HepG2 (cell line): ENCODE results near the gene STK10. TPM values are rescaled to one million over a fixed set of nuclear protein-coding genes. Genes with fewer than 3 reads are reported as not detected.

Experiments used
- HDAC2 ChIP-seq: sonication (generic); formaldehyde crosslinking; IDR thresholded peaks from 2 replicates; pipeline ENCODE4 v1.4.0; 2020; ENCODE audit warnings: missing genetic modification reagents
- HHEX ChIP-seq: IDR thresholded peaks from 2 replicates; pipeline ENCODE4 v1.6.1; 2016; ENCODE audit warnings: control low read depth
- JUN ChIP-seq: sonication (generic); formaldehyde crosslinking; IDR thresholded peaks from 2 replicates; pipeline ENCODE4 v1.4.0; 2020; ENCODE audit warnings: mild to moderate bottlenecking, missing genetic modification reagents
- KLF15 ChIP-seq: sonication (generic); formaldehyde crosslinking; IDR thresholded peaks from 2 replicates; pipeline ENCODE4 v1.8.1; 2023; ENCODE audit warnings: borderline replicate concordance, mild to moderate bottlenecking, inconsistent platforms, missing genetic modification reagents, mixed read lengths
- MAZ ChIP-seq, 2 experiments: sonication (generic) in 1 of 2; formaldehyde crosslinking in 1 of 2; IDR thresholded peaks; 2 replicates each; pipeline versions ENCODE4 v1.5.0 to v1.6.1; 2012 to 2020; ENCODE audit warnings: low read depth in 2 of 2, mild to moderate bottlenecking in 2 of 2, borderline replicate concordance in 1 of 2, improper control_type of control experiment in 1 of 2, low read length in 1 of 2, missing genetic modification reagents in 1 of 2, moderate library complexity in 1 of 2
- MIER3 ChIP-seq: IDR thresholded peaks from 2 replicates; pipeline ENCODE4 v1.6.1; 2016; ENCODE audit warnings: missing compliant biosample characterization, borderline replicate concordance
- NFYB ChIP-seq: sonication (generic); formaldehyde crosslinking; IDR thresholded peaks from 2 replicates; pipeline ENCODE4 v1.4.0; 2020; ENCODE audit warnings: missing genetic modification reagents
- NR3C1 ChIP-seq: sonication (generic); formaldehyde crosslinking; IDR thresholded peaks from 2 replicates; pipeline ENCODE4 v1.4.0; 2020; ENCODE audit warnings: missing genetic modification reagents
- PCBP2 ChIP-seq: fragments of 200-400 bp; formaldehyde crosslinking; optimal IDR thresholded peaks from 2 replicates; pipeline ENCODE3; 2018; ENCODE audit warnings: low read length, low read depth; ENCODE audit not compliant: poor library complexity, severe bottlenecking
- POGZ ChIP-seq: sonication (generic); formaldehyde crosslinking; IDR thresholded peaks from 2 replicates; pipeline ENCODE4 v1.4.0; 2020; ENCODE audit warnings: mild to moderate bottlenecking, missing genetic modification reagents
- SPEN ChIP-seq: sonication (generic); formaldehyde crosslinking; IDR thresholded peaks from 2 replicates; pipeline ENCODE4 v1.5.1; 2020; ENCODE audit warnings: low read depth, mild to moderate bottlenecking, missing genetic modification reagents
- ZFP36L1 ChIP-seq: sonication (generic); formaldehyde crosslinking; IDR thresholded peaks from 2 replicates; pipeline ENCODE4 v1.8.0; 2022; ENCODE audit warnings: mild to moderate bottlenecking, missing genetic modification reagents, moderate library complexity
- ZFP62 ChIP-seq: sonication (generic); formaldehyde crosslinking; IDR thresholded peaks from 2 replicates; pipeline ENCODE4 v1.4.0; 2020; ENCODE audit warnings: missing genetic modification reagents
- ZNF556 ChIP-seq: sonication (generic); formaldehyde crosslinking; IDR thresholded peaks from 2 replicates; pipeline ENCODE4 v1.4.0; 2020; ENCODE audit warnings: mild to moderate bottlenecking, missing genetic modification reagents, borderline replicate concordance
- ZNF75D ChIP-seq: sonication (generic); formaldehyde crosslinking; IDR thresholded peaks from 2 replicates; pipeline ENCODE4 v1.8.1; 2023; ENCODE audit warnings: missing genetic modification reagents, mild to moderate bottlenecking, borderline replicate concordance
- ZNF768 ChIP-seq: sonication (generic); formaldehyde crosslinking; IDR thresholded peaks from 2 replicates; pipeline ENCODE4 v1.4.0; 2020; ENCODE audit warnings: missing genetic modification reagents
- ZNF780A ChIP-seq: sonication (generic); formaldehyde crosslinking; IDR thresholded peaks from 2 replicates; pipeline ENCODE4 v1.8.0; 2022; ENCODE audit warnings: mild to moderate bottlenecking, missing genetic modification reagents, moderate library complexity
- ZNF790 ChIP-seq: sonication (generic); formaldehyde crosslinking; IDR thresholded peaks from 2 replicates; pipeline ENCODE4 v1.8.0; 2022; ENCODE audit warnings: missing genetic modification reagents, mild to moderate bottlenecking, borderline replicate concordance
- ZSCAN30 ChIP-seq: sonication (generic); formaldehyde crosslinking; IDR thresholded peaks from 2 replicates; pipeline ENCODE4 v1.5.0; 2020; ENCODE audit warnings: mild to moderate bottlenecking, missing genetic modification reagents
- ZSCAN31 ChIP-seq: sonication (generic); formaldehyde crosslinking; IDR thresholded peaks from 2 replicates; pipeline ENCODE4 v1.5.0; 2020; ENCODE audit warnings: low read depth, mild to moderate bottlenecking, missing genetic modification reagents
- polyA plus RNA-seq, 8 experiments: library from polyadenylated mRNA; depleted of rRNA in 3 of 8; stranded (reverse) in 7 of 8; unstranded in 1 of 8; fragments of >200 nt; fragmentation: Illumina TruSeq in 4 of 8; extraction: Trizol in 4 of 8; gene quantifications; 2 replicates each; pipeline versions ENCODE4 v1.2.1 to v1.2.3, GENCODE V29; 2011 to 2016; ENCODE audit warnings: low read depth in 4 of 8, missing spikeins in 1 of 8, mixed read lengths in 1 of 8; ENCODE audit not compliant: insufficient read depth in 1 of 8
- total RNA-seq, 5 experiments: library from RNA; depleted of rRNA; stranded (reverse); fragments of >200 nt; fragmentation: Illumina TruSeq; extraction: Trizol; gene quantifications; 2 replicates each; pipeline ENCODE4 v1.2.3, GENCODE V29; 2016; ENCODE audit warnings: low read depth in 1 of 5
- TF ChIP-seq, protein P1 (sequence below): sonication (generic); formaldehyde crosslinking; IDR thresholded peaks from 2 replicates; pipeline ENCODE4 v1.5.0; 2020; ENCODE audit warnings: mild to moderate bottlenecking, low read depth, missing genetic modification reagents, borderline replicate concordance
- TF ChIP-seq, protein P2 (sequence below): sonication (generic); formaldehyde crosslinking; IDR thresholded peaks from 2 replicates; pipeline ENCODE4 v1.5.1; 2020; ENCODE audit warnings: mild to moderate bottlenecking, missing genetic modification reagents
- TF ChIP-seq, protein P3 (sequence below): IDR thresholded peaks from 2 replicates; pipeline ENCODE4 v1.6.1; 2016; ENCODE audit warnings: missing compliant biosample characterization, missing genetic modification reagents, borderline replicate concordance

Gene STK10
- total and polyA plus RNA-seq, 2 of the 13 experiments (the other 11 are each of a cell fraction or from before 2014, with no cell fraction given) = 7.0 to 7.2 TPM

DNA sequence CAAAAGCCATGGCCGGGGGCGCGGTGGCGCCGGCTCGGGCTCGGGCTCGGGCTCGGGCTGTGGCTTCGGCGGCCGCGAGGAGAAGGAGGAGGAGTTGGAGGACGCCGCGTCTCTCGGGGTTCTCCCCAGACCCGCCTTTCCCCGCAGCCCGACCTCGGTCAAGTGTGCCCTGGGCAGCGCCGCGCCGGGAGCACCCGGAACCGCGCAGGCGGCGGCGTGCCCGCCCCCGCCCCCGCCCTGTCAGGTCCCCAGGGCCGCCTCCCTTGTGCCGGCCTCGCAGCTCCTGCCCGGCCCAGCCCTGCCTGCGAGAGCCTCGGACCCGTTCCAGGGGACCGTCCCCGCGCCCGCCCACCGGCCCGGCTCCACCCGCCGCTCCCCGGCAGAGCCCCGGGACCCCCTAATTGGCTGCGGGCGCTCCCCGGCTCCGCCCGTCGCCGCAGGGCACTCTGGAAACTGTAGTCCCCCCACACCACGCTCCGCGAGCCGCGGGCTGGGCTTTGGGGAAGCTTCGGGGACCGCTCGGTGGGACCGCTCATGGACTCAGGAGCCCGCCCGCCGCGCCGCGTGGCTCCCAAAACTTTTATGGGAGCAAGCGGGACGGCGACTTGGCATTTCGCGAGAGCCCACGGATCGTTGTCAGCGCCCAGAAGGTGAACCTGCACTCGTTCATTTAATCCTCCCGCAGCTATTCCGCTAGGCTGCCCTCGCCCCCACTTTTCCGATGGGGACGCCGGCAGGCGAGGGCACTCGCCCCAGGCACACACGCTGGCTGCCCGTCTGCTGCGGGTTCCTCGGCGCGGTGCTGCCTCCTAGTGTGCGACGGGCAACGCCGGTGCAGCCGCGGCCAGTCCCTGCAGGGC is at the start of gene STK10 (continued):
- TF ChIP-seq ZNF780A (CRISPR knock-in tag) (no peak), NFYB (peak; percentile 82), ZNF768 (CRISPR knock-in tag) (no peak; the same call in 1 of the 2 replicates), HHEX (no peak), PCBP2 (no peak), SPEN (CRISPR knock-in tag) (peak; percentile 11; the same call in 1 of the 2 replicates), ZFP62 (CRISPR knock-in tag) (no peak), NR3C1 (no peak), POGZ (peak; percentile 72), ZNF556 (CRISPR knock-in tag) (no peak), ZFP36L1 (CRISPR knock-in tag) (peak; percentile 62; the same call in 1 of the 2 replicates), MAZ (IDR thresholded peaks at IDR 0.05; ENCODE audit: borderline replicate concordance, low read depth, low read length) (peak; percentile 66; the same call in 1 of the 2 replicates), MAZ (CRISPR knock-in tag; IDR thresholded peaks at IDR 0.05; ENCODE audit: low read depth) (peak; percentile 17; the same call in 1 of the 2 replicates), ZNF790 (CRISPR knock-in tag) (peak; percentile 65; the same call in 1 of the 2 replicates), ZSCAN31 (CRISPR knock-in tag) (peak; percentile 54; the same call in 1 of the 2 replicates), JUN (CRISPR knock-in tag) (no peak), KLF15 (0 out of 2 replicates have a peak, but pooled peaks have one; percentile 37), MIER3 (CRISPR knock-in tag) (peak; percentile 40; the same call in 1 of the 2 replicates), HDAC2 (peak; percentile 77; the same call in 1 of the 2 replicates), ZNF75D (CRISPR knock-in tag) (no peak), ZSCAN30 (no peak)
- TF ChIP-seq, protein P1, sequence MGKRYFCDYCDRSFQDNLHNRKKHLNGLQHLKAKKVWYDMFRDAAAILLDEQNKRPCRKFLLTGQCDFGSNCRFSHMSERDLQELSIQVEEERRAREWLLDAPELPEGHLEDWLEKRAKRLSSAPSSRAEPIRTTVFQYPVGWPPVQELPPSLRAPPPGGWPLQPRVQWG (CRISPR knock-in tag) = no peak
- TF ChIP-seq, protein P2, sequence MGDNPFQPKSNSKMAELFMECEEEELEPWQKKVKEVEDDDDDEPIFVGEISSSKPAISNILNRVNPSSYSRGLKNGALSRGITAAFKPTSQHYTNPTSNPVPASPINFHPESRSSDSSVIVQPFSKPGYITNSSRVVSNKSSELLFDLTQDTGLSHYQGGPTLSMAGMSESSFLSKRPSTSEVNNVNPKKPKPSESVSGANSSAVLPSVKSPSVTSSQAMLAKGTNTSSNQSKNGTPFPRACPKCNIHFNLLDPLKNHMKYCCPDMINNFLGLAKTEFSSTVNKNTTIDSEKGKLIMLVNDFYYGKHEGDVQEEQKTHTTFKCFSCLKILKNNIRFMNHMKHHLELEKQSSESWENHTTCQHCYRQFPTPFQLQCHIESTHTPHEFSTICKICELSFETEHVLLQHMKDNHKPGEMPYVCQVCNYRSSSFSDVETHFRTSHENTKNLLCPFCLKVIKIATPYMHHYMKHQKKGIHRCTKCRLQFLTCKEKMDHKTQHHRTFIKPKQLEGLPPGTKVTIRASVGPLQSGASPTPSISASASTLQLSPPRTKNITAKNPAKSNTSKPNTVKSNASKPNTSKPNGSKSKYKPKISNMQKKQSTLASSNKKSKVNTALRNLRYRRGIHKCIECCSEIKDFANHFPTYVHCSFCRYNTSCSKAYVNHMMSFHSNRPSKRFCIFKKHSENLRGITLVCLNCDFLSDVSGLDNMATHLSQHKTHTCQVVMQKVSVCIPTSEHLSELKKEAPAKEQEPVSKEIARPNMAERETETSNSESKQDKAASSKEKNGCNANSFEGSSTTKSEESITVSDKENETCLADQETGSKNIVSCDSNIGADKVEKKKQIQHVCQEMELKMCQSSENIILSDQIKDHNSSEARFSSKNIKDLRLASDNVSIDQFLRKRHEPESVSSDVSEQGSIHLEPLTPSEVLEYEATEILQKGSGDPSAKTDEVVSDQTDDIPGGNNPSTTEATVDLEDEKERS (CRISPR knock-in tag) = 0 out of 2 replicates have a peak, but pooled peaks have one; percentile 38
- TF ChIP-seq, protein P3, sequence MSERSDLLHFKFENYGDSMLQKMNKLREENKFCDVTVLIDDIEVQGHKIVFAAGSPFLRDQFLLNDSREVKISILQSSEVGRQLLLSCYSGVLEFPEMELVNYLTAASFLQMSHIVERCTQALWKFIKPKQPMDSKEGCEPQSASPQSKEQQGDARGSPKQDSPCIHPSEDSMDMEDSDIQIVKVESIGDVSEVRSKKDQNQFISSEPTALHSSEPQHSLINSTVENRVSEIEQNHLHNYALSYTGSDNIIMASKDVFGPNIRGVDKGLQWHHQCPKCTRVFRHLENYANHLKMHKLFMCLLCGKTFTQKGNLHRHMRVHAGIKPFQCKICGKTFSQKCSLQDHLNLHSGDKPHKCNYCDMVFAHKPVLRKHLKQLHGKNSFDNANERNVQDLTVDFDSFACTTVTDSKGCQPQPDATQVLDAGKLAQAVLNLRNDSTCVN (CRISPR knock-in tag) = 0 out of 2 replicates have a peak, but pooled peaks have one; percentile 48
